ENCODE measurements around the gene STARD4.

STARD4 gene

DNA sequence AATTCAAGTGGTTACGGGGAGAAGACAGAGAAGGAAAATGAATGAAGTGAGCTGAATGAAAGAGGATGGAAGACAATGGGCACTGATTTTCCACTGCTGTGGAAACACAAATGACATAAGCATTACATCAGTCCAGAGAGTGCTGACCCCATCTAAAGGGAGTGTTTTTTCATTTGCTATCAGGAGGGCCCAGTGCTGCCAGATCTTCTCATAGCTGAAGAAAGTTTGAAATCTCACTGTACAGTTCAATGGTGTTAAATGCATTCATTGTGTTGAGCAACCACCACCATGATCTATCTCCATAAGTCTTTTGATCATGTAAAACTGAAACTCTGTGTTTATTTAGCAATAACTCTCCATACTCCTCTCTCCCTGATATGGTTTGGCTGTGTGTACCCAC lies 41.5 kb upstream of the STARD4 start:
- TF ChIP-seq EZH2phosphoT487 (IDR thresholded peaks at IDR 0.05; ENCODE audit: borderline replicate concordance): no peak
- TF ChIP-seq, protein P1, sequence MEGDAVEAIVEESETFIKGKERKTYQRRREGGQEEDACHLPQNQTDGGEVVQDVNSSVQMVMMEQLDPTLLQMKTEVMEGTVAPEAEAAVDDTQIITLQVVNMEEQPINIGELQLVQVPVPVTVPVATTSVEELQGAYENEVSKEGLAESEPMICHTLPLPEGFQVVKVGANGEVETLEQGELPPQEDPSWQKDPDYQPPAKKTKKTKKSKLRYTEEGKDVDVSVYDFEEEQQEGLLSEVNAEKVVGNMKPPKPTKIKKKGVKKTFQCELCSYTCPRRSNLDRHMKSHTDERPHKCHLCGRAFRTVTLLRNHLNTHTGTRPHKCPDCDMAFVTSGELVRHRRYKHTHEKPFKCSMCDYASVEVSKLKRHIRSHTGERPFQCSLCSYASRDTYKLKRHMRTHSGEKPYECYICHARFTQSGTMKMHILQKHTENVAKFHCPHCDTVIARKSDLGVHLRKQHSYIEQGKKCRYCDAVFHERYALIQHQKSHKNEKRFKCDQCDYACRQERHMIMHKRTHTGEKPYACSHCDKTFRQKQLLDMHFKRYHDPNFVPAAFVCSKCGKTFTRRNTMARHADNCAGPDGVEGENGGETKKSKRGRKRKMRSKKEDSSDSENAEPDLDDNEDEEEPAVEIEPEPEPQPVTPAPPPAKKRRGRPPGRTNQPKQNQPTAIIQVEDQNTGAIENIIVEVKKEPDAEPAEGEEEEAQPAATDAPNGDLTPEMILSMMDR (conservative IDR thresholded peaks at IDR 0.05; ENCODE audit: low read length): no peak
- peaks cover 16% of the 10 kb centered on the region for H3K4me1 ChIP-seq (ENCODE audit: insufficient read depth, low read length, poor library complexity, severe bottlenecking)
- H4K20me1 ChIP-seq (ENCODE audit: insufficient read depth, low read length, poor library complexity, severe bottlenecking): no peaks in the 10 kb centered on the region
- no peaks in the 10 kb centered on the region for H3K9me3 ChIP-seq (ENCODE audit: insufficient read depth, low read depth, low read length)
- no peaks in the 10 kb centered on the region for H3K79me2 ChIP-seq (ENCODE audit: insufficient read depth, low read length)
- no peak overlapping the region for H3K4me3 ChIP-seq (ENCODE audit: low read length, poor library complexity, severe bottlenecking)
- no peaks in the 10 kb centered on the region for H3K36me3 ChIP-seq (ENCODE audit: insufficient read depth, low read length)
- no peak overlapping the region for H3K4me2 ChIP-seq (ENCODE audit: low read depth, low read length, poor library complexity, severe bottlenecking)
- no peaks in the 10 kb centered on the region for H3K27me3 ChIP-seq (ENCODE audit: insufficient read depth, low read length, poor library complexity, severe bottlenecking)
- H3K9me2 ChIP-seq (replicated peaks; ENCODE audit: low read depth, low read length): no peaks in the 10 kb centered on the region
- no peaks in the 10 kb centered on the region for H3F3A ChIP-seq (ENCODE audit: low read depth)
- H3K9ac ChIP-seq (ENCODE audit: low read depth, low read length, poor library complexity, severe bottlenecking): no peak overlapping the region
- H2AFZ ChIP-seq (ENCODE audit: low read length): no peak overlapping the region

DNA sequence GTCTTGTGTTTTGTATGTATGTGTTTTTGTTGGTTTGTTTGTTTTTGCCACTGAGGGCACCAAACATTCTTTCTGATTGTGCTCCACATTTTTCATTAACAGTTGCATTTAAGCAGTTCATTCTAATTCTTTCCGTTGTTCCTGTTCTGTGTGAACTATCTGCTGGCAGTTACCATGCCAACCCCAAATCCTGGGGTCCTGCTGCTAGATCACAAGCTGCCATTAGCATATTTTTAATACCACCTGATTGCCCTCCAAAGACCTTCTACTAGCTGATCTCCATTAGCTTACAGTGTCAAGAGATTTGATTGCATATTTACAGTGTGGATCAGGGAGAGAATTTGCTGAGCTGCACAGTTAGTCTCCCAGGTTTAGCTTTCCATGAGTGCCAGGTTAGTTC lies 40.6 kb upstream of the STARD4 start:
- Histone ChIP-seq H3K36me3 (ENCODE audit: insufficient read depth, low read length) (no peaks in the 10 kb centered on the region), H3K79me2 (ENCODE audit: insufficient read depth, low read length) (no peaks in the 10 kb centered on the region), H3K27me3 (ENCODE audit: insufficient read depth, low read length, poor library complexity, severe bottlenecking) (no peaks in the 10 kb centered on the region), H3K4me2 (ENCODE audit: low read depth, low read length, poor library complexity, severe bottlenecking) (no peak overlapping the region), H3F3A (ENCODE audit: low read depth) (no peaks in the 10 kb centered on the region), H2AFZ (ENCODE audit: low read length) (no peak overlapping the region), H3K9me2 (replicated peaks; ENCODE audit: low read depth, low read length) (no peaks in the 10 kb centered on the region), H3K9me3 (ENCODE audit: insufficient read depth, low read depth, low read length) (no peaks in the 10 kb centered on the region), H3K9ac (ENCODE audit: low read depth, low read length, poor library complexity, severe bottlenecking) (no peak overlapping the region), H3K4me1 (ENCODE audit: insufficient read depth, low read length, poor library complexity, severe bottlenecking) (peaks cover 16% of the 10 kb centered on the region), H4K20me1 (ENCODE audit: insufficient read depth, low read length, poor library complexity, severe bottlenecking) (no peaks in the 10 kb centered on the region), H3K4me3 (ENCODE audit: low read length, poor library complexity, severe bottlenecking) (no peak overlapping the region)
- TF ChIP-seq EZH2phosphoT487 (IDR thresholded peaks at IDR 0.05; ENCODE audit: borderline replicate concordance): no peak
- TF ChIP-seq, protein P1 (conservative IDR thresholded peaks at IDR 0.05; ENCODE audit: low read length): no peak

DNA sequence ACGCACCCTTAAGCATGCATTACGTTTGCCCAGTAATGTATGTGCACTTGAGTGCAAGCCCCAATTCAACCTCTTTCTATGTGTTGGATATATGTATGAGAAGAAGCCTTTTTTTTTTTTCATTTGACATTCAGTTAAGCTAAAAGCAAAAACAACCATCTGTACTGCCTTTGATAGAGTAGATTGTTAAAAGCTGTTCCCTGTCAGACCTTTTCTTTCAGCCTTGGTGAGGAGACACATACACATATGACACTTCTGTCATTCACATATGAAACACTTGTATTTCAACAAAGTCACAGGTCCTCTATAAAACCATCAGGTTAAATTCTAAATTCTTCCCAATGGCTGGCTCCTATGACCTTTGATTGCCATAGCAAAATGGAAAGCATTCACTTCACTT lies 40.2 kb upstream of the STARD4 start:
- no peak overlapping the region for H3K9ac ChIP-seq (ENCODE audit: low read depth, low read length, poor library complexity, severe bottlenecking)
- no peaks in the 10 kb centered on the region for H3K9me2 ChIP-seq (replicated peaks; ENCODE audit: low read depth, low read length)
- H3K27me3 ChIP-seq (ENCODE audit: insufficient read depth, low read length, poor library complexity, severe bottlenecking): no peaks in the 10 kb centered on the region
- no peaks in the 10 kb centered on the region for H3K9me3 ChIP-seq (ENCODE audit: insufficient read depth, low read depth, low read length)
- H3K4me3 ChIP-seq (ENCODE audit: low read length, poor library complexity, severe bottlenecking): no peak overlapping the region
- TF ChIP-seq EZH2phosphoT487 (IDR thresholded peaks at IDR 0.05; ENCODE audit: borderline replicate concordance): no peak
- TF ChIP-seq, protein P1 (conservative IDR thresholded peaks at IDR 0.05; ENCODE audit: low read length): no peak
- no peaks in the 10 kb centered on the region for H4K20me1 ChIP-seq (ENCODE audit: insufficient read depth, low read length, poor library complexity, severe bottlenecking)
- H3K79me2 ChIP-seq (ENCODE audit: insufficient read depth, low read length): no peaks in the 10 kb centered on the region
- H3F3A ChIP-seq (ENCODE audit: low read depth): no peaks in the 10 kb centered on the region
- no peaks in the 10 kb centered on the region for H3K36me3 ChIP-seq (ENCODE audit: insufficient read depth, low read length)
- H3K4me1 ChIP-seq (ENCODE audit: insufficient read depth, low read length, poor library complexity, severe bottlenecking): peaks cover 16% of the 10 kb centered on the region
- no peak overlapping the region for H3K4me2 ChIP-seq (ENCODE audit: low read depth, low read length, poor library complexity, severe bottlenecking)
- H2AFZ ChIP-seq (ENCODE audit: low read length): no peak overlapping the region
